Naive B cell (primary cell): Measurements from ENCODE around the gene CCDC196. TPM values are rescaled to one million over a fixed set of nuclear protein-coding genes. Genes with fewer than 3 reads are reported as not detected.

ENCODE experiments used
- ATAC-seq, 2 donors: fragments of 150-1000 bp; cut with Tn5 transposase; 2 replicates each; pipeline ENCODE4 v1.10.0; 2021; ENCODE audit warnings: low read depth in 2 of 2, mild to moderate bottlenecking in 2 of 2, moderate library complexity in 2 of 2
- DNase-seq: peaks from one replicate; pipeline ENCODE4 v3.0.0; 2022
- H3K27ac Mint-ChIP-seq, 6 donors: one replicate each; pipeline ENCODE4 v1.8.0; 2020 to 2022; ENCODE audit warnings: mild to moderate bottlenecking in 6 of 6, mixed read lengths in 6 of 6, moderate library complexity in 5 of 6, inconsistent platforms in 2 of 6
- H3K27me3 Mint-ChIP-seq, 3 donors: one replicate each; pipeline ENCODE4 v1.8.0; 2021 to 2022; ENCODE audit warnings: mixed read lengths in 3 of 3, mild to moderate bottlenecking in 1 of 3
- H3K36me3 Mint-ChIP-seq, 2 donors: one replicate each; pipeline ENCODE4 v1.8.0; 2020 to 2022; ENCODE audit warnings: mixed read lengths in 2 of 2, inconsistent platforms in 1 of 2, mild to moderate bottlenecking in 1 of 2
- H3K4me1 Mint-ChIP-seq, 3 donors: one replicate each; pipeline ENCODE4 v1.8.0; 2020 to 2022; ENCODE audit warnings: mixed read lengths in 3 of 3, inconsistent platforms in 1 of 3, mild to moderate bottlenecking in 1 of 3, moderate library complexity in 1 of 3
- H3K4me3 Mint-ChIP-seq, 8 donors: one replicate each; pipeline ENCODE4 v1.8.0; 2020 to 2022; ENCODE audit warnings: mild to moderate bottlenecking in 8 of 8, mixed read lengths in 8 of 8, moderate library complexity in 8 of 8, inconsistent platforms in 2 of 8
- H3K9me3 Mint-ChIP-seq, 7 donors: one replicate each; pipeline ENCODE4 v1.8.0; 2020 to 2022; ENCODE audit warnings: mixed read lengths in 7 of 7, mild to moderate bottlenecking in 5 of 7, inconsistent platforms in 2 of 7, moderate library complexity in 1 of 7
- polyA plus RNA-seq, 6 donors: library from polyadenylated mRNA; unstranded; fragments of 300-500 nt; fragmentation: Illumina TruSeq; gene quantifications; one replicate each; pipeline ENCODE4 v1.2.3, GENCODE V29; 2021; ENCODE audit warnings: low read depth in 6 of 6

CCDC196 gene, protein sequence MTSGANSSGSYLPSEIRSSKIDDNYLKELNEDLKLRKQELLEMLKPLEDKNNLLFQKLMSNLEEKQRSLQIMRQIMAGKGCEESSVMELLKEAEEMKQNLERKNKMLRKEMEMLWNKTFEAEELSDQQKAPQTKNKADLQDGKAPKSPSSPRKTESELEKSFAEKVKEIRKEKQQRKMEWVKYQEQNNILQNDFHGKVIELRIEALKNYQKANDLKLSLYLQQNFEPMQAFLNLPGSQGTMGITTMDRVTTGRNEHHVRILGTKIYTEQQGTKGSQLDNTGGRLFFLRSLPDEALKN
- polyA plus RNA-seq = not detected

DNA sequence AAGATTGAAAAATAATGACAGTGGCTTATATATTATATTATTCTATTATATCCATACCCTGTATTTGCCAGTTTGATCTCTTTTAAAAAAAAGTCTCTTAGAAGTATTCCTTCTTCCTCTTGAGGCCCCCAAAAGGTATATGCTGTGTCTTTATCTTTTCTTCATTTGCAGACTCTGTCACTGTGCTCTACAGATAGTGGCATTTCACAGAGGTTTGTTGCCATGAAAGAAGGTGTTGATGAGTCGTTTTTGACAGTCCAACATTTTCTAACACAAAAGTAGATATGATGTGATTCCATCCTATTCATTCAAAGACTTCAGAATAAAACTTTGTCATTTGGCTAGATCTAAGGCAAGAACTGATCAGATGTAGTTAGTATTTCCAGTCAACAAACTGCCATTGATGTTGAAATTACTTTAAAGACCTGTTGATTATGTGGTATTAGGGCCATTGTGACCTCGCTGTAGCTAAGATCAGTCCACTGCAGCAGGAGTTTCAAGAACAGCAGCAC, at the start of gene CCDC196:
Gene CCDC196 (plus strand): TSS at position 462 of the 512 bp plus-strand sequence. CDS start 132 bp downstream, outside the sequence.
- no peak within 1 kb of the TSS for H3K4me3 Mint-ChIP-seq
- DNase-seq (no peak), ATAC-seq (no peak)
- H3K4me1 Mint-ChIP-seq = no peaks in the 10 kb centered on the region
- no peaks in the 10 kb centered on the region for H3K27me3 Mint-ChIP-seq
- no peaks in the 10 kb centered on the region for H3K36me3 Mint-ChIP-seq
- H3K27ac Mint-ChIP-seq = peak within 1 kb of the TSS in 1 of 6 donors; percentile 41
- H3K9me3 Mint-ChIP-seq = peaks cover 0 to 1% (median 0%) of the 10 kb centered on the region in 7 donors

DNA sequence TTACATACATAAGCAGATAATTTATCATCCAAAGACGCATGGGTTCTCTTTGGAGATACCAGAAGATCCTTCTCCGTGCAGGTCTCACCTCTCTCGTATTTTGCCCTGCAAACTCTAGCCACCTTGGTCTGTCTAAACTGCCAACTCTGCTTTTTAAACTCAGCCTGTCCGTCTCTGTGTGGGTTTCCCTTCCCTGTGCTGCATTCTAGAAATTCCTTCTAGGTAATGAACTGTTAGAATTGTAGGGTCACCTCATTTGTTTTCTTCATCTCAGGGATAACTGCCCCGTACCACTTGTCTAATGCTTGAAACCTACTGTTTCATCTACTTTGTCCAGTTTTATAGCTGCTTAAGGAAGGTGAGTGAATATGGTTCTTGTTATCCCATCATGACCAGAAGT, 45.4 kb upstream of the CCDC196 start:
- ATAC-seq = no peak
- no peaks in the 10 kb centered on the region for H3K4me1 Mint-ChIP-seq

DNA sequence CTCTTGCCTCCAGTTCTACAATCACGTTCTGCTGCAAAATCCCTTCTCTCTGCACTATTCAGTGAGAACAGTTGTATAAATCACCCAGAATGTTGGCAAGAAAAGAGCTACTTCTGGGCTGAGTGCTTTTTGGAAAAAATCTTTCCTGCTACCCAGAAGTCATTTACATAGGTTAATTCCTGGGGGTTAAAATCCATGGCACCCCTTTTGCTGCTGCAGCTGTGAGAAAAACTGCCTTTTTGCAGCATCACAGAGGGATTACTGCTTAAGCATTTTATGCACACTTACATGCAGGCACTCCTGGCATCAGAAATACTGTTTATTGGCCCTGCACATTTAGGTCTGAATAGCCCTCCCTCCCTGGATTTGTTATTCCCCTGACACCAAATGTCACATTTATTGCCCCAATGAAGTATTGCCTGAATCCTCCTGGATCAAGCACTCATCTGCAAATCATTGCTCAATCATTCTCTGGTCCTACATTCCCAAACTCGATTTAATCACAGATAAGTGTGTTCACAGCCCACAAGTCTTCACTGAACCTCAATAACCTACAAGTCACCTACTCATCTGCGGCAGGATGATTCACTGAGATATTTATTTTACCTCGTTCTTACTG, 43.1 kb upstream of the CCDC196 start:
- ATAC-seq = no peak
- no peak for DNase-seq
- H3K27me3 Mint-ChIP-seq = no peaks in the 10 kb centered on the region
- peaks cover 14 to 34% (median 19%) of the 10 kb centered on the region in 7 donors for H3K9me3 Mint-ChIP-seq
- H3K4me1 Mint-ChIP-seq = no peaks in the 10 kb centered on the region
- no peak overlapping the region for H3K27ac Mint-ChIP-seq
- no peak overlapping the region for H3K4me3 Mint-ChIP-seq
- peaks cover 8 to 19% of the 10 kb centered on the region in 2 donors for H3K36me3 Mint-ChIP-seq

More for the DNA sequence above, 45.4 kb upstream of the CCDC196 start:
- H3K36me3 Mint-ChIP-seq = peaks cover 12 to 19% of the 10 kb centered on the region in 2 donors
- peaks cover 14 to 42% (median 25%) of the 10 kb centered on the region in 7 donors for H3K9me3 Mint-ChIP-seq
- DNase-seq = no peak
- H3K4me3 Mint-ChIP-seq = no peak overlapping the region
- no peak overlapping the region for H3K27ac Mint-ChIP-seq
- no peaks in the 10 kb centered on the region for H3K27me3 Mint-ChIP-seq

DNA sequence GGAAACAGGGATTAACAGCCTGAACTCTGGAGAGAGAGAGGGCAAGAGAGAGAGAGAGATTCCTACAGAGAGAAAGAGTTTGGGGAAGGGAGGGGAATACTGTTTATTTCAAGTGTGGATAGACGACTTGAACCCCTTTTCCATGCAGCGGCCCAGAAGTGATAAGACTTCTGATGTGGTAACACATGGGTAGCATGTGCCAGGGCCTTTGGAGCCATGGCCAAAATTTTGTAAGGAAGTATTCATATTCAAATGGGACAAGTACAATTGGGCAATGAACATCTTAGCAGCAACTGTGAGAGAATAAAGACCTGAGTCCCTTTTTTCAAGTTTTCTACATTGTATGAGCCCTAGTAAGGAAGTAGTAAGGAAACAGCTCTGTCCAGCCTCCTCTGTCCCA, 42.4 kb upstream of the CCDC196 start:
- Mint-ChIP-seq H3K4me3 (no peak overlapping the region), H3K36me3 (peaks cover 8 to 19% of the 10 kb centered on the region in 2 donors), H3K27me3 (no peaks in the 10 kb centered on the region), H3K9me3 (peaks cover 14 to 27% (median 16%) of the 10 kb centered on the region in 7 donors), H3K27ac (no peak overlapping the region), H3K4me1 (no peaks in the 10 kb centered on the region)
- ATAC-seq (no peak), DNase-seq (no peak)

DNA sequence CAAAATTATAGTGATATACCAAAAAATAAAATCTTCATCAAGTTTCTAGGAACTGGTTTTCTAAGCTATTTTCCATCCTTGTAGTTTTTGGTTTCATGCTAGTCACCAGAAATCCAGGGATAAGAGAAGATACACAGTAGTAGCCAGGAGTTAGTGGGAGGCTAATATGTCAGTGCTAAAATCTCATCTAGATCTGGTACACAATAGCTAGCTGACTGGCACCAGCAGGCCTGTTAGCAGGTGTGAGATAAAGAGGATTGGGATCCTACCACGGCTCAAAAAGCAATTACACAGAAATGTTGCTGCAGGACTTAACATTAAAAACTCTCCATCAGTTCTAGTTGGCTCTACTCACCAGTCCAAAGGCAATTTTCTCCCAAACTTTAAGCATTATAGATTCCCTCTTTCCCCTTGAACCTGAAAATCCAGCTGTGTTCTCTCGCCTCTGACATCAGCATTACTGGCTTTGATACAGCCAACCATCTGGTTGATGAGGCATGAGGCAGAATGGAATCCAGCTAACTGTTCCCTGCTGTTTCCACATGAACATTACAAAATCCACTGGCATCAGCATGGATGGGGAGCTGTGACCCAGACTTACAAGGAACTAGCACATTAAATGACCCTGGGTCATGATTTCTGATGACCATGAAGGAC, 41.8 kb upstream of the CCDC196 start:
- Mint-ChIP-seq H3K36me3 (peaks cover 8 to 19% of the 10 kb centered on the region in 2 donors), H3K4me1 (no peaks in the 10 kb centered on the region), H3K27ac (no peak overlapping the region), H3K9me3 (peaks cover 14 to 21% (median 15%) of the 10 kb centered on the region in 7 donors), H3K4me3 (no peak overlapping the region), H3K27me3 (no peaks in the 10 kb centered on the region)
- no peak for DNase-seq
- no peak for ATAC-seq

DNA sequence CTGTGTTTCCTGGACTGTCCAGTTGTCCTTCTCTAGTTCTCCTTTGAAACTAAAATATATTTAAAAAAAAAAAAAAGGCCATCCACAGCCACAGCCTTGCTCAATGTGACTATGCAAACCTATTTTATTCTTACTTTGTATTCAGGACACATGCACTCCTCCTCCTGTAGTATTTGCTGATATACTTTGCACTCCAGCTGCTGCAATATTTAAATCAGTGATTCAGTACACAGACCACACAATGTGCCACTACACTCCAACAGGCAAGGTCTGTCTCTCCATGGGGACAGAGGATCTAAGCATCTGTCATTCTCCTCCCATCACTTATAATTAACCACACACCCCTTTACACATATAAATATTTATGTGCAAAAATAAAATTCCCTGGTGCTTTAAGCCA, 40.2 kb upstream of the CCDC196 start:
- no peak overlapping the region for H3K4me3 Mint-ChIP-seq
- peaks cover 0 to 6% (median 3%) of the 10 kb centered on the region in 7 donors for H3K9me3 Mint-ChIP-seq
- ATAC-seq (no peak), DNase-seq (no peak)
- no peaks in the 10 kb centered on the region for H3K4me1 Mint-ChIP-seq
- no peaks in the 10 kb centered on the region for H3K27me3 Mint-ChIP-seq
- H3K36me3 Mint-ChIP-seq = peaks cover 0 to 4% of the 10 kb centered on the region in 2 donors
- no peak overlapping the region for H3K27ac Mint-ChIP-seq

DNA sequence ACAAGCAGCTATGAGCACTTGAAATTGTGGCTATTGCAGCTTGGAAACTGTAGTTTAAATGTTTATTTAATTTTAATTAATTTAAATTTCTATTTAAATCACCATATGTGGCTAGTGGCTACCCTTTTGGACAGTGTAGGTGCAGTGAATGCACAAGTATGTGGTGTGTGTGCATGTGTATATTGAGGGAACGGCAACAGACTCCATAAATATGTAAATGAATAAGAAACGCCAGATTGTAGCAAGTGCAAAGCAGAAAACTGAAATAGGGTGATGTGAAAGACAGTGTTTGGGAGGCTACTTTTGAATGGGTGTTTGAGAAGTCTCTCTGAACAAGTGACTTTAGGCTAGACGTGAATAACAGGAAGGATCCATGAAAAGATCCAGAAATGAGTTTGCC, 32.7 kb upstream of the CCDC196 start:
- DNase-seq (no peak), ATAC-seq (no peak)
- H3K4me3 Mint-ChIP-seq = no peak overlapping the region
- H3K36me3 Mint-ChIP-seq = peaks cover 0 to 9% of the 10 kb centered on the region in 2 donors
- H3K9me3 Mint-ChIP-seq = peaks cover 0 to 8% (median 4%) of the 10 kb centered on the region in 7 donors
- H3K27ac Mint-ChIP-seq = no peak overlapping the region
- H3K4me1 Mint-ChIP-seq = no peaks in the 10 kb centered on the region
- H3K27me3 Mint-ChIP-seq = no peaks in the 10 kb centered on the region

DNA sequence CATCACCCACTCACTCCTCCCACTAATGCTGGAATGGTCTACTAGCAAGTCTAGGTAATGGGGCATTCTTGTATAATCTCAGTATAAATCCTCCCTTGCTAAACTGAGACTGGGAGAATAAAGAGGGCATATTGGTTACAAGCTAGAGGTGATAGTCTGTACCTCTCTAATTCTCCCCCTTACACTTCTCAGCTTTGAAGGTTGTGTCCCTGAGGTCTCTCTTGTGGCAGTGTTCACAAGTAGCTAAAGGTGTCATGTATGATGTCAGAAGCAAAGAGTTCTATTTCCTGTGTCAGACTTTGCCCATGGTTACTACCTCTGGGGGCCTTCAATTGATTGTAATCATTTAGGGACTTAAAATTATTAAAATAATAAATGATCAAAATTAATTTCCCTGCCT, 26.6 kb upstream of the CCDC196 start:
- no peak overlapping the region for H3K4me3 Mint-ChIP-seq
- H3K4me1 Mint-ChIP-seq = no peaks in the 10 kb centered on the region
- ATAC-seq (no peak), DNase-seq (no peak)
- H3K9me3 Mint-ChIP-seq = peaks cover 0 to 8% (median 4%) of the 10 kb centered on the region in 7 donors
- H3K27me3 Mint-ChIP-seq = no peaks in the 10 kb centered on the region
- no peak overlapping the region for H3K27ac Mint-ChIP-seq
- peaks cover 6% of the 10 kb centered on the region in 2 donors for H3K36me3 Mint-ChIP-seq

DNA sequence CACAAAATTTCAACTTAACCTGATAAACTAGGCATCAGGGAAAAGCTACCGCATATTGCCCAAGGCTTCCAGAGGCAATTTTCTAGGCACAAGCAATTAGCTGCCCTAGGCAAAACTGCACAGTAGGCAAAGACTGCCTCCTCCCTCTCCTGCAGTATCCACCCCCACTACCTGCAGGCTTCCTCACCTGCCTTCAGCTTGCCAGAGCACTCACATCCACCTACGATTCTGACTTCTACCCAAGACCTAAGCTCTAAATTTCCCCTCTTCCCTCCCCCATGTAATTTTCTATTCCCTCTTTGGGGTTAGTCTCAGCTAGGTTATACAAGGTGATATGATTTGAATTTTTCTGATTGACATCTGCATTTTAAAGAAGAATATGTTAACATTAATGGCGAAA, 21.9 kb upstream of the CCDC196 start:
- ATAC-seq (no peak), DNase-seq (no peak)
- peaks cover 0 to 10% of the 10 kb centered on the region in 2 donors for H3K36me3 Mint-ChIP-seq
- no peak overlapping the region for H3K4me3 Mint-ChIP-seq
- H3K27ac Mint-ChIP-seq = peak overlapping the region in 1 of 6 donors; percentile 13
- peaks cover 0 to 8% (median 2%) of the 10 kb centered on the region in 7 donors for H3K9me3 Mint-ChIP-seq
- no peaks in the 10 kb centered on the region for H3K4me1 Mint-ChIP-seq
- no peaks in the 10 kb centered on the region for H3K27me3 Mint-ChIP-seq

DNA sequence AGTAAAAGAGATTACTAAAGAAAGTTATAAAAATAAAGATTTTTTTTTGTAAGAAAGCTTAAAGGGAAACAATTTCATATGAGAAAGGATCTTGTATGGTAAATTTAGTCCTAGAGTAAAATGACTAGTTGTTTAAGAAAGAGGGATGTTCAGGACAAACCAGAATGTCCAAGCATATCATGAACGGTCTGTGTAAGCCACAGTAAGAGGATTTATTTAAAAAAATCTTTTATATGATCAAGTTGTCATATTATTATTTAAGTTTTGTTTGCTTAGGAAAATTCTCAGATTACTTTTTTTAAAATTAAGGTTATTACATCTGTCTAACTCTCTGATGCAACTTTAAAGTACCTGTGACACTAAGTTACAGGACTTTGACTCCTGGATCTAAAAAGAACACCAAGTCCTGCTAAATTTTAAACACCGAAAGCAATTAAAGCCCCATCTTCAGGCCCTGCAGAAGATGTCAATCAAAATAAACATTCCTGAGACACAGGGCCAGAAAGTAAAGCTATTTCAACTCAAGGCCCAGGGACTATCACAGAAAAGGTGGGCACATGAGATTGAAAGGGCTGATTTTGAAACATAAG, 17.3 kb upstream of the CCDC196 start:
- Mint-ChIP-seq H3K4me1 (no peaks in the 10 kb centered on the region), H3K4me3 (no peak overlapping the region), H3K9me3 (peaks cover 0 to 51% (median 11%) of the 10 kb centered on the region in 7 donors), H3K27me3 (no peaks in the 10 kb centered on the region), H3K27ac (no peak overlapping the region), H3K36me3 (peaks cover 0 to 23% of the 10 kb centered on the region in 2 donors)
- ATAC-seq (no peak), DNase-seq (no peak)

DNA sequence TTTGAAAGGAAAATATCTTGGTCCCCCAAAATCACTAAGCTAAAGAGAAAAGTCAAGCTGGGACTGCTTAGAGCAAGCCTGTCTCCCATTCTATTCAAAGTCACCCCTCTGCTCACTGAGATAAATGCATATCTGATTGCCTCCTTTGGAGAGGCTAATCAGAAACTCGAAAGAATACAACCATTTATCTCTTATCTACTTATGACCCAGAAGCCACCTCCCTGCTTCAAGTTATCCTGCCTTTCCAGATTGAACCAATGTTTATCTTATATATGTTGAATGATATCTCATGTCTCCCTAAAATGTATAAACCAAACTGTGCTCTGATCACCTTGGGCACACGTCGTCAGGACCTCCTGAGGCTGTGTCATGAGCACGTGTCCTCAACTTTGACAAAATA, 14.6 kb upstream of the CCDC196 start:
- no peak overlapping the region for H3K4me3 Mint-ChIP-seq
- no peaks in the 10 kb centered on the region for H3K27me3 Mint-ChIP-seq
- no peak overlapping the region for H3K27ac Mint-ChIP-seq
- ATAC-seq (no peak), DNase-seq (no peak)
- H3K9me3 Mint-ChIP-seq = peaks cover 0 to 51% (median 13%) of the 10 kb centered on the region in 7 donors
- peaks cover 0 to 17% of the 10 kb centered on the region in 2 donors for H3K36me3 Mint-ChIP-seq
- no peaks in the 10 kb centered on the region for H3K4me1 Mint-ChIP-seq

DNA sequence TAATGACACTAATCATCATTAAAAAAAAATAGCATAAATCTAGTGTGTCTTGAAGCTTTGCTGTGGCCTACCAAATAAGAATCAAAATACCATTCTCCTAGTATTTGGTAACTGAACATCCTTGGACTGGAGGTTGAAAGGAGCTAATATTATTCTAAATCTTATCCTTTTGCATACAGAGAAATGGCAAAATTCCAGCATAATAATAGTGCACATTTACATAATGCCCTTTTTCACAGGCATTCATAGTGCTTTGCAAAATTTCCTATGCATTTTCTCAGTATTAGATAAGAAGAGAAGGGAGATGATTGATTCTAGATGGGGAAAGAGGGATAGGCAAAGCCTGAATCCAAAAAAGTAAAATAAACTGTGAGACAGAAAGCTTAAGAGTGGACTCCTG, 13.9 kb upstream of the CCDC196 start:
- Mint-ChIP-seq H3K27me3 (no peaks in the 10 kb centered on the region), H3K9me3 (peaks cover 0 to 51% (median 13%) of the 10 kb centered on the region in 7 donors), H3K27ac (no peak overlapping the region), H3K4me1 (no peaks in the 10 kb centered on the region), H3K4me3 (no peak overlapping the region), H3K36me3 (peaks cover 0 to 17% of the 10 kb centered on the region in 2 donors)
- ATAC-seq = no peak
- no peak for DNase-seq

DNA sequence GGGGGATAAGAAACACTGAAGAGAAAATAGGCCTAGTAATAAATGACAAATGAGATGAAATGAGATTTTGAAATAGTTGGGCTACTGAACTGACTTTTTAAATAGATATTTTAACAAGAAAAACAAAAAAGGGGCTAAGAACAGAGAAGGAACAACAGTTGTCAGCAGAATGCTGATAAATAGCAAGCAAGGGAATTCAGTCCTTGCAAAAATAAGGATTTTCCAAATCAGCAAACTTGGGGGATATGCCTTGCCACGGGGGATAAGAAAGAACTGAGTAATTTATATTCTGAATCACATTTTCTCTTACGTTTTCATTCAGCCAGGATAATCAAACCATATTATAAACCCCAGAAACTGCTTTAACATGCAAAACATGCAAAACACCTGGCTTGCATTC, 12.9 kb upstream of the CCDC196 start:
- Mint-ChIP-seq H3K4me1 (no peaks in the 10 kb centered on the region), H3K4me3 (no peak overlapping the region), H3K27me3 (no peaks in the 10 kb centered on the region), H3K9me3 (peaks cover 0 to 48% (median 13%) of the 10 kb centered on the region in 7 donors), H3K27ac (no peak overlapping the region), H3K36me3 (peaks cover 0 to 13% of the 10 kb centered on the region in 2 donors)
- no peak for ATAC-seq
- no peak for DNase-seq
